Neuronal stem cell (in vitro differentiated cells): ENCODE measurements around the gene REEP5.
A peak's percentile ranks its signal among the peaks of the same experiment; 100 is the strongest.
"Not testable (repeated sequence)": the region's sequence is repeated elsewhere in the genome, so short reads cannot be mapped to it uniquely, and the experiment has no call there.

ENCODE experiments used
- DNase-seq: peaks from one replicate; pipeline ENCODE4 v3.0.0-alpha.2; 2013; ENCODE audit warnings: low spot score
- H2AFZ ChIP-seq: one replicate; pipeline ENCODE4 v1.6.1; 2013; ENCODE audit warnings: mild to moderate bottlenecking, low read length, inconsistent platforms
- H2AK5ac ChIP-seq: 2 replicates; pipeline ENCODE4 v1.6.1; 2013; ENCODE audit warnings: low read depth, mild to moderate bottlenecking, inconsistent platforms, low read length, moderate library complexity, mixed read lengths
- H2BK120ac ChIP-seq: 2 replicates; pipeline ENCODE4 v1.6.1; 2013; ENCODE audit warnings: low read depth, mild to moderate bottlenecking, inconsistent platforms, low read length, moderate library complexity, mixed read lengths
- H2BK12ac ChIP-seq: one replicate; pipeline ENCODE4 v1.6.1; 2013; ENCODE audit warnings: low read length, inconsistent platforms
- H2BK15ac ChIP-seq: 2 replicates; pipeline ENCODE4 v1.6.1; 2013; ENCODE audit warnings: mild to moderate bottlenecking, low read length, inconsistent platforms, mixed read lengths
- H2BK5ac ChIP-seq: one replicate; pipeline ENCODE4 v1.6.1; 2013; ENCODE audit warnings: inconsistent platforms, mild to moderate bottlenecking, low read length, moderate library complexity
- H3K14ac ChIP-seq: one replicate; pipeline ENCODE4 v1.6.1; 2013; ENCODE audit warnings: low read length, inconsistent platforms
- H3K18ac ChIP-seq: 2 replicates; pipeline ENCODE4 v1.6.1; 2013; ENCODE audit warnings: low read length, inconsistent platforms
- H3K23ac ChIP-seq: 2 replicates; pipeline ENCODE4 v1.6.1; 2013; ENCODE audit warnings: low read depth, mild to moderate bottlenecking, mixed read lengths, low read length, inconsistent platforms; ENCODE audit not compliant: poor library complexity
- H3K27ac ChIP-seq: replicated peaks from 3 replicates; pipeline ENCODE4 v1.5.1; 2013; ENCODE audit warnings: low read length, inconsistent platforms
- H3K27me3 ChIP-seq, 3 experiments: 2 replicates each; pipeline ENCODE4 v1.6.1; 2013; ENCODE audit warnings: low read length in 3 of 3, mild to moderate bottlenecking in 2 of 3, inconsistent platforms in 1 of 3, low read depth in 1 of 3, mixed read lengths in 1 of 3, moderate library complexity in 1 of 3; ENCODE audit not compliant: control insufficient read depth in 3 of 3, insufficient read depth in 3 of 3
- H3K36me3 ChIP-seq, 2 donors: replicated peaks in 1 of 2; 2 replicates each; pipeline ENCODE4 v1.6.1; 2013; ENCODE audit warnings: low read length in 2 of 2; ENCODE audit not compliant: control insufficient read depth in 2 of 2, insufficient read depth in 2 of 2
- H3K4ac ChIP-seq: 2 replicates; pipeline ENCODE4 v1.6.1; 2013; ENCODE audit warnings: inconsistent platforms, mild to moderate bottlenecking, low read length, moderate library complexity
- H3K4me1 ChIP-seq, 2 donors: 1 replicate in 1 of 2; 2 replicates in 1 of 2; pipeline ENCODE4 v1.6.1; 2013; ENCODE audit warnings: low read length in 2 of 2, low read depth in 1 of 2; ENCODE audit not compliant: control insufficient read depth in 2 of 2, insufficient read depth in 1 of 2
- H3K4me2 ChIP-seq: one replicate; pipeline ENCODE4 v1.6.1; 2013; ENCODE audit warnings: mild to moderate bottlenecking, low read length, inconsistent platforms; ENCODE audit not compliant: insufficient read depth, poor library complexity, severe bottlenecking
- H3K4me3 ChIP-seq, 2 donors: 2 replicates each; pipeline ENCODE4 v1.5.1; 2013; ENCODE audit warnings: low read length in 2 of 2, mild to moderate bottlenecking in 2 of 2, inconsistent platforms in 1 of 2, moderate library complexity in 1 of 2
- H3K79me1 ChIP-seq: one replicate; pipeline ENCODE4 v1.6.1; 2013; ENCODE audit warnings: low read depth, mild to moderate bottlenecking, inconsistent platforms, low read length, moderate library complexity
- H3K9ac ChIP-seq: one replicate; pipeline ENCODE4 v1.6.1; 2013; ENCODE audit warnings: mild to moderate bottlenecking, low read depth, low read length, inconsistent platforms; ENCODE audit not compliant: poor library complexity
- H3K9me3 ChIP-seq, 2 donors: replicated peaks in 1 of 2; 2 replicates each; pipeline versions ENCODE3 to v1.6.1; 2013; ENCODE audit warnings: low read length in 2 of 2, mild to moderate bottlenecking in 2 of 2, inconsistent platforms in 1 of 2, low read depth in 1 of 2, mixed read lengths in 1 of 2, moderate library complexity in 1 of 2; ENCODE audit not compliant: control insufficient read depth in 2 of 2, insufficient read depth in 1 of 2
- H4K8ac ChIP-seq: one replicate; pipeline ENCODE4 v1.6.1; 2013; ENCODE audit warnings: low read depth, mild to moderate bottlenecking, inconsistent platforms, low read length, moderate library complexity
- H4K91ac ChIP-seq: one replicate; pipeline ENCODE4 v1.6.1; 2013; ENCODE audit warnings: low read length, low read depth, mild to moderate bottlenecking, inconsistent platforms; ENCODE audit not compliant: poor library complexity
- WGBS, 2 donors: extraction: QIAGEN DNeasy Blood & Tissue Kit; methylation state at CpG; one replicate each; pipeline ENCODE4 v1.1.7; 2013; ENCODE audit warnings: missing lambda C conversion rate in 2 of 2, mixed read lengths in 1 of 2; ENCODE audit not compliant: insufficient read length in 2 of 2, insufficient replicate concordance in 1 of 2; ENCODE audit errors: extremely low coverage in 2 of 2; 5-methylcytosine and 5-hydroxymethylcytosine counted together

The REEP5 gene

DNA sequence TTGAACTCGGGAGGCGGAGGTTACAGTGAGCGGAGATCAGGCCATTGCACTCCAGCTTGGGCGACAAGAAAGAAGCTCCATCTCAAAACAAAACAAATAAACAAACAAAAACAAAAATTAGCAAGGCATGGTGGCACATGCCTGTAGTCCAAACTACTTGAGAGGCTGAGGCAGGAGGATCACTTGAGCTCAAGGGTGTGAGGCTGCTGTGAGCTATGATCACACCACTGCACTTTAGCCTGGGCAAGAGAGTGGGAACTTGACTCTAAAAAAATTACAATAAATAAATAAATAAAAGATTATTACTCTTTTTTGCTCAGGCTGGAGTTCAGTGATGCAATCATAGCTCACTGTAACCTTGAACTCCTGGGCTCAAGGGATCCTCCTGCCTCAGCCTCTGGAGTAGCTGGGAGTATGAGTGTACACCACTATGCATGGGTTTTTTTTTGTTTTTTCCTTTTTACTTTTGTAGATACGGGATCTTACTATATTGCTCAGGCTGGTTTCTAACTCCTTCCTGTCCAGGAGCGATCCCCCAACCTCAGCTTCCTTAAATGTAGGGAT, 45.6 kb upstream of the REEP5 start:
- Histone ChIP-seq H3K9ac (no peak overlapping the region), H3K4me3 (no peak overlapping the region), H4K8ac (no peak overlapping the region), H3K23ac (no peak overlapping the region), H2BK120ac (no peak overlapping the region), H3K79me1 (no peaks in the 10 kb centered on the region), H3K4ac (no peak overlapping the region), H3K9me3 (no peaks in the 10 kb centered on the region), H2AK5ac (no peak overlapping the region), H2BK15ac (no peak overlapping the region), H3K14ac (no peak overlapping the region), H3K27me3 (no peaks in the 10 kb centered on the region), H3K18ac (no peak overlapping the region), H2BK5ac (no peak overlapping the region), H3K36me3 (no peaks in the 10 kb centered on the region), H2AFZ (no peak overlapping the region), H3K4me2 (no peak overlapping the region), H3K27ac (no peak overlapping the region), H2BK12ac (no peak overlapping the region), H4K91ac (no peak overlapping the region), H3K4me1 (peaks cover 7 to 9% of the 10 kb centered on the region in 2 donors)
- no CpG with 5 or more reads among the region's 6 CpGs for WGBS, 2 donors
- no peak for DNase-seq

DNA sequence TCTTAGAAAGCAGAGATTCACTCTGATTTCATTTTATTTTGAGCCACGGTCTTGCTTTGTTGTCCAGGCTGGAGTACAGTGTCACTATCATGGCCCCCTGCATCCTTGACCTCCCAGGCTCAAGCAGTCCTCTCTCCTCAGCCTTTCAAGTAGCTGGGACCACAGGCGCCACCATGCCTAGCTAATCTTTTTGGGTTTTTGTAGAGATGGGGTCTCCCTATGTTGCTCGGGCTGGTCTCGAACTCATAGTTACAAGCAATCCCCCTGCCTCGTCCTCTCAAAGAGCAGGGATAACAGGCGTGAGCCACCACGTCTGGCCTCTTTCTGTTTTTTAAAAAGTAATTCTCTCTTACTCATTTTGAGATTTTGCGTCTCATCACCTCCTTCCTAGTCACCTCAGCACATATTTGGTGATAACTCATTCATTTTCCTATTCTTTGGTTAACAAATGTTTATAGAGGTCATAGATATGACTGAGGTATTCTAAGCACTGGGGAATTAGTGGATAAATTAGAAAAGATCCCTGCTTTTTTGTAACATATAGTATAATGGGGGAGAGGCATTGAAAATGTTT, 43.8 kb upstream of the REEP5 start:
- Histone ChIP-seq H3K36me3 (no peaks in the 10 kb centered on the region), H3K4me1 (peaks cover 7 to 9% of the 10 kb centered on the region in 2 donors), H2AFZ (no peak overlapping the region), H3K4ac (no peak overlapping the region), H3K9ac (no peak overlapping the region), H3K4me3 (no peak overlapping the region), H3K14ac (no peak overlapping the region), H3K9me3 (no peaks in the 10 kb centered on the region), H3K79me1 (no peaks in the 10 kb centered on the region), H2BK120ac (no peak overlapping the region), H4K8ac (no peak overlapping the region), H3K18ac (no peak overlapping the region), H3K23ac (no peak overlapping the region), H2BK5ac (no peak overlapping the region), H2BK12ac (no peak overlapping the region), H3K27ac (no peak overlapping the region), H4K91ac (no peak overlapping the region), H2BK15ac (no peak overlapping the region), H3K4me2 (no peak overlapping the region), H3K27me3 (no peaks in the 10 kb centered on the region), H2AK5ac (no peak overlapping the region)
- WGBS, 2 donors, result no CpG with 5 or more reads among the region's 8 CpGs
- no peak for DNase-seq

DNA sequence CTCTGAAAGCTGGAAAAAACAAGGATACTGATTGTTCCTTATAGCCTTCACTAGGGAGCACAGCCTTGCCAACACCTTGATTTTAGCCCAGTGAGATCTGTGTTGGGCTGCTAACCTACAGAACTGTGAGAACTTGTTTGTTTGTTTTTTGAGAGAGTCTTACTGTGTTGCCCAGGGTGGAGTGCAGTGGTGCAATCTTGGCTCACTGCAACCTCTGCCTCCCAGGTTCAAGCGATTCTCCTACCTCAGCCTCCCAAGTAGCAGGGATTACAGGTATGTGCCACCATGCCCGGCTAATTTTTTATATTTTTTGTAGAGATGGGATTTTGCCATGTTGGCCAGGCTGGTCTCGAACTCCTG, 41.3 kb upstream of the REEP5 start:
- no CpG with 5 or more reads among the region's 3 CpGs for WGBS, 2 donors
- not testable (repeated sequence) for H2AK5ac ChIP-seq, H3K36me3 ChIP-seq, H2BK15ac ChIP-seq, H3K23ac ChIP-seq, H2AFZ ChIP-seq, H3K27ac ChIP-seq, H3K79me1 ChIP-seq, H3K18ac ChIP-seq, H2BK5ac ChIP-seq, H3K27me3 ChIP-seq, H3K4me2 ChIP-seq, H3K4ac ChIP-seq, H2BK12ac ChIP-seq, H2BK120ac ChIP-seq, H3K14ac ChIP-seq, H3K9ac ChIP-seq, H4K8ac ChIP-seq, DNase-seq, H3K4me1 ChIP-seq, H3K9me3 ChIP-seq, H3K4me3 ChIP-seq, H4K91ac ChIP-seq

DNA sequence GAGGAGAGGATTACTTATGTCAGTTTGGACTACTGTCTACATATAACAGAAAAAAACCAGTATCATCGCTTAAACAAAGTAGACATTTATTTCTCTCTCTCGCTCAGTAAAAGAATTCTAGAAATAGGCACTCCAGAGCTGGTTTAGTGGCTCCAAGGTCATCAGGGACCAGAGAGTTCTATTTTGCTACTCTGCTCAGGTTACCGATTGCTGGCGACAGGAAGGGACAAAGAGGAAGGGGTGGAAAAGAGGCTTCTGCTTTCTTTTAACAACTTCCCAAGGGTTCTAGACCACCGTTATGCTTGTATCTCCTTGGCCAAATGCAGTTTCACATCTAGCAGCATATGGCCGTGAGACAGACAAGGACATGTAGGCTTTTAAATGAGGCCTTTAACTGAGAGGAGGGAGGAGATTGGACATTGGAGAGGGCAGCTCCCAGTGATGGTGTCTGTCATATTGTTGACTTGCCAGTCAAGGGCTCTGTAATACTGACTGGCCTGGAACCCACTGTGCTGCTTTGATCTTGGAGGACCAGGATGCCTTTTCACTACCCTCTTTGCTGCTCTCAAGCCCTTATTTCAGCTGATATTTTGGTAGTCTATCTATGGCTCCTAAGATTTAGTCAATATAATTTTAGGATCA, 39.0 kb upstream of the REEP5 start:
- H2BK12ac ChIP-seq, result no peak overlapping the region
- H3K9me3 ChIP-seq, result no peaks in the 10 kb centered on the region
- no peak overlapping the region for H2AK5ac ChIP-seq
- H3K4me3 ChIP-seq, result no peak overlapping the region
- H3K9ac ChIP-seq, result no peak overlapping the region
- H4K91ac ChIP-seq, result no peak overlapping the region
- H3K36me3 ChIP-seq, result no peaks in the 10 kb centered on the region
- peak overlapping the region; percentile 70 for H2AFZ ChIP-seq
- H2BK15ac ChIP-seq, result no peak overlapping the region
- H3K79me1 ChIP-seq, result no peaks in the 10 kb centered on the region
- H3K4me2 ChIP-seq, result no peak overlapping the region
- H3K27me3 ChIP-seq, result no peaks in the 10 kb centered on the region
- no peak overlapping the region for H2BK5ac ChIP-seq
- peaks cover 0 to 6% of the 10 kb centered on the region in 2 donors for H3K4me1 ChIP-seq
- DNase-seq, result no peak
- WGBS, 2 donors, result no CpG with 5 or more reads among the region's 6 CpGs
- H3K23ac ChIP-seq, result no peak overlapping the region
- H3K27ac ChIP-seq, result no peak overlapping the region
- no peak overlapping the region for H4K8ac ChIP-seq
- no peak overlapping the region for H2BK120ac ChIP-seq
- no peak overlapping the region for H3K18ac ChIP-seq
- H3K14ac ChIP-seq, result no peak overlapping the region
- H3K4ac ChIP-seq, result no peak overlapping the region
